Upper lobe of right lung (tissue), 1 donor: ENCODE data around the gene CTNNA3. TPM values are rescaled to one million over a fixed set of nuclear protein-coding genes. Genes with fewer than 3 reads are reported as not detected.

Experiments used
- ATAC-seq: fragments of 200-7000 bp; cut with Tn5 transposase; one replicate; pipeline ENCODE4 v1.9.1; 2020; ENCODE audit warnings: mild to moderate bottlenecking, moderate library complexity
- DNase-seq: peaks from one replicate; pipeline ENCODE4 v3.0.0-alpha.2; 2020
- H3K27ac ChIP-seq: fragments of 200-600 bp; one replicate; pipeline ENCODE4 v1.8.0; 2022
- H3K27me3 ChIP-seq: fragments of 200-600 bp; one replicate; pipeline ENCODE4 v1.8.0; 2022; ENCODE audit warnings: mild to moderate bottlenecking
- H3K36me3 ChIP-seq: fragments of 200-600 bp; one replicate; pipeline ENCODE4 v1.8.0; 2022
- H3K4me1 ChIP-seq: fragments of 200-600 bp; one replicate; pipeline ENCODE4 v1.8.0; 2022
- H3K4me3 ChIP-seq: fragments of 200-600 bp; one replicate; pipeline ENCODE4 v1.8.0; 2022; ENCODE audit warnings: mild to moderate bottlenecking
- H3K9me3 ChIP-seq: fragments of 200-600 bp; one replicate; pipeline ENCODE4 v1.8.0; 2022
- intact Hi-C: fragments of 100-400 bp; cut with DNase I; formaldehyde crosslinking; loops from one replicate; pipeline ENCODE4 v1.11.0; 2022
- total RNA-seq: library from RNA; stranded (reverse); fragmentation: NEBNext Ultra II Directional; extraction: Animal tissue kit (Norgen Biotek cat#: 25700); gene quantifications from one replicate; pipeline ENCODE4 v1.2.1, GENCODE V29; 2021
- TF ChIP-seq, protein P1 (sequence below): fragments of 200-600 bp; IDR thresholded peaks from one replicate; pipeline ENCODE4 v1.8.0; 2022; ENCODE audit warnings: antibody characterized with exemption
- donor health status: DM: no; HTN: yes; CAD: no; lungs with severe emphysema.

Gene CTNNA3
- total RNA-seq, 1 donor from 2014 or later: 0.67 TPM

DNA sequence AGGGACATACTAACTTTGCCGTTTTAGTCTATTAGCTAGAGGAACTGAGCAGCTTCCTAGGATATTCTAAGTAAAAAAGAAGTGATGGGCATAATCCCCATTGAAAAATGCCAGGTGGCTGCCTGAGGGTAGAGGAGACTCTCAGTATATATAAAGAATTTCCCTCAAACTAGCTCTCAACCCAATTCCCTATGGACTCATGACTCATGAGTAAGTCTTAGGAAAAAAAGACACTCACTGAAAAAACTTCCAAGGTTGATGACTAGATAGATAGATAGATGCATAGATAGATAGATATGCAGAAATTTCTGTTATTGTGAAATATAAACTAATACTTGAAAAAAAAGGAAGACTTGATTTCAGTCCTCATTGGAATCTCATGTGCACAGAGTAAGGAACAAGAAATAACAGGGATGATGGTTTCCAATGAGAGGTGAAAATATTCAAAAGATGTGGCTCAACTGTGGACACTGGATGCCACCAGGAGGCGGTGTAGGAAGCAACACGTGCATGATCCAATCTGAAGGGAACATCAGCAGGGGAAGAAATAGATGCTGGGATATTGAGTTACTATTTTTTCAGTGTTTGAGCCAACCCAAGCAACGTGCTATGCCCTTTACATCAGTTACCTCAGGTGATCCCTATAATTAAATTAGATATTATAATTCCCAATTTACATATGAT, 1481.1 kb downstream of the CTNNA3 start:
- TF ChIP-seq, protein P1, sequence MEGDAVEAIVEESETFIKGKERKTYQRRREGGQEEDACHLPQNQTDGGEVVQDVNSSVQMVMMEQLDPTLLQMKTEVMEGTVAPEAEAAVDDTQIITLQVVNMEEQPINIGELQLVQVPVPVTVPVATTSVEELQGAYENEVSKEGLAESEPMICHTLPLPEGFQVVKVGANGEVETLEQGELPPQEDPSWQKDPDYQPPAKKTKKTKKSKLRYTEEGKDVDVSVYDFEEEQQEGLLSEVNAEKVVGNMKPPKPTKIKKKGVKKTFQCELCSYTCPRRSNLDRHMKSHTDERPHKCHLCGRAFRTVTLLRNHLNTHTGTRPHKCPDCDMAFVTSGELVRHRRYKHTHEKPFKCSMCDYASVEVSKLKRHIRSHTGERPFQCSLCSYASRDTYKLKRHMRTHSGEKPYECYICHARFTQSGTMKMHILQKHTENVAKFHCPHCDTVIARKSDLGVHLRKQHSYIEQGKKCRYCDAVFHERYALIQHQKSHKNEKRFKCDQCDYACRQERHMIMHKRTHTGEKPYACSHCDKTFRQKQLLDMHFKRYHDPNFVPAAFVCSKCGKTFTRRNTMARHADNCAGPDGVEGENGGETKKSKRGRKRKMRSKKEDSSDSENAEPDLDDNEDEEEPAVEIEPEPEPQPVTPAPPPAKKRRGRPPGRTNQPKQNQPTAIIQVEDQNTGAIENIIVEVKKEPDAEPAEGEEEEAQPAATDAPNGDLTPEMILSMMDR: no peak
- Histone ChIP-seq H3K36me3 (no peaks in the 10 kb centered on the region), H3K4me3 (no peak overlapping the region), H3K9me3 (no peaks in the 10 kb centered on the region), H3K4me1 (no peaks in the 10 kb centered on the region), H3K27me3 (no peaks in the 10 kb centered on the region), H3K27ac (no peak overlapping the region)
- ATAC-seq: no peak
- no peak for DNase-seq
- intact Hi-C loops: no loop called here

DNA sequence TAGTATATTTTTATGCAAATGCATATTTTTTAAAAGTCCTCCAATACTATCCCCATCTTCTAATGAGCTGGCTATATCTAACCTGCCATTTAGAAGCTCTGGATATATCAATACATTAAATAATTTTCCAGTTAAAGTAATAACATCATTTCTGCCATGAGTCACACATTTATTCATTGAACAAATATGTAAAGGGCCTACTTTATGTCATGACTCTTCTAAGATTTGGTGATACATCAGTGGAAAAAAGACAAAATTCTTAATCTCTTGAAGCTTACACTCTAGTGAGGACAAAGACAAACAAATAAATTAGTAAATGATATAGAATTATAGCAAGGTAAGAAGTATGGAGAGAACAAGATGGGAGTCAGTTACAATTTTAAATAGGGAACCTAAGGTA, 1487.0 kb downstream of the CTNNA3 start:
- intact Hi-C loops: no loop called here
- TF ChIP-seq, protein P1: no peak
- no peaks in the 10 kb centered on the region for H3K27me3 ChIP-seq
- no peak for DNase-seq
- H3K27ac ChIP-seq: no peak overlapping the region
- no peaks in the 10 kb centered on the region for H3K4me1 ChIP-seq
- no peaks in the 10 kb centered on the region for H3K9me3 ChIP-seq
- no peak overlapping the region for H3K4me3 ChIP-seq
- ATAC-seq: no peak
- H3K36me3 ChIP-seq: no peaks in the 10 kb centered on the region

DNA sequence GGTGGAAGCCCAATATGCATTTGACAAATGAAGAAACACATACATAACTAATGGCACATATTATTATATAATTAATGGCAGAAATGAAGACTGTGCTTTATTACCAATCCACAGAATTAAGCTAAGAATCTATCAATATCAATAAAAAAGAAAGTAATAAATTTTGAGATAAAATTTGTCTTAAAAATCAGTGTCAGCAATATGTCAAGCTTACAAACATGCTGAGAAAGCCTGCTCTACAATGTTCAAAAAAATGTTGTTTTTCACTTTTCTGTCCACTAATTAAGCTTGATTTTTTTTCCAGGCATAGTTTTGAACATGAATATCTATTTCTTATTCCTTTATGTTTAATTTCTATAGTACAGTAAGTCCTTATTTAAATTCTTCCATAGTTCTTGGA, 1491.2 kb downstream of the CTNNA3 start:
- TF ChIP-seq, protein P1: no peak
- Histone ChIP-seq H3K27ac (no peak overlapping the region), H3K4me1 (no peaks in the 10 kb centered on the region), H3K9me3 (no peaks in the 10 kb centered on the region), H3K36me3 (no peaks in the 10 kb centered on the region), H3K27me3 (no peaks in the 10 kb centered on the region), H3K4me3 (no peak overlapping the region)
- ATAC-seq (no peak), DNase-seq (no peak)
- intact Hi-C loops: no loop called here

DNA sequence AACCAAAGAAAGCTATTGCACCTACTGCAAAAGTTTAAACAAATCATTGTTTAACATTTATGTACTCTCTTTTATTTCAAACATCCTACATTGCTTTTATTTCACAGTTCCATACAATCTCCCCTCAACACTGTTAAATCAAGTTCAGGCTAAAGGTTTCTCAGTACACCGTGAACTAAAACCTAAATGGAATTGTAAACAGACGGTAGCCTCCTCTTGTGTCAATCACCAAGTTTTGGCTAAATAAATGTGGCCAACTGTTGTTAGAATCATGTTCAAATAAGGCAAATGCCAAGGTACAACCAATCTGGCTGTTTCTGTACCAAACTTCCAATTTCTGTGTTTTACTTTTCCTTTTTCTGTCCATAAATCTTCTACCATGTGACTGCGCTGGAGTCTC, 1493.9 kb downstream of the CTNNA3 start:
- intact Hi-C loops: no loop called here
- Histone ChIP-seq H3K9me3 (no peaks in the 10 kb centered on the region), H3K27me3 (no peaks in the 10 kb centered on the region), H3K4me3 (no peak overlapping the region), H3K27ac (no peak overlapping the region), H3K4me1 (no peaks in the 10 kb centered on the region), H3K36me3 (no peaks in the 10 kb centered on the region)
- ATAC-seq (no peak), DNase-seq (no peak)
- TF ChIP-seq, protein P1: no peak

DNA sequence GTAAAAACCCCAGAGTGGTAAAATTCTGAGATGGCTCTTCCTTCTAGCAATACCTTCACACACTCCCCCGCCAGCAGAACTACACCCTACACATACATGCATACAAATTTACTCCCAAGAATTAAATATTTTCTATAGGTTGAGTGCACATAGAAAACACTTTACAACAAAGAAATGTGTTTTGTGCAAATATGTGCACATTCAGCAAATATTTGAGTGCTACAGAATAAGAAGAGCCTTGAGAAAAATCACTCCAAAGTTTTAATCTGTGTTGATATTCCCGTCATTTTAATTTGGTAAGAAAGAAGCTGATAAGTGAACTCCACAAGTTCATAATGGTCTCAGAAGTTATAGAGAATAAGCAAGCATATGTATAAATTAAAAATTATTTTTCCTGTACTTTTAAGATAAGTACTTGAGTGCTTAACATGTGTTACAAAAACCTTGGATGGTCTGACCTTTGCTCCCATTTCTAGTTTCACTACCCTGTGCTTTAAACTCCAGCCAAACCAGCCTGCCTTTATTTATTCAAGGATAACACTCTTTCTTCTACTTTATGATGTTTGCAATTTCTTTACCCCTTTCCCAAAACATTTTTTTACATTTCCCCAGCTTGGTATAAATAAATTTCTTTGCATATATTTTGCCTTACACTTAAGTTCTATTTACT, 1503.7 kb downstream of the CTNNA3 start:
- ATAC-seq (no peak), DNase-seq (no peak)
- Histone ChIP-seq H3K27ac (no peak overlapping the region), H3K36me3 (no peaks in the 10 kb centered on the region), H3K4me3 (no peak overlapping the region), H3K9me3 (no peaks in the 10 kb centered on the region), H3K4me1 (no peaks in the 10 kb centered on the region), H3K27me3 (no peaks in the 10 kb centered on the region)
- intact Hi-C loops: no loop called here
- TF ChIP-seq, protein P1: no peak
